Glomerular visceral epithelial cell (primary cell): ENCODE measurements around the gene ARID4A.
A peak's percentile ranks its signal among the peaks of the same experiment; 100 is the strongest.
"Not testable (repeated sequence)": the region's sequence is repeated elsewhere in the genome, so short reads cannot be mapped to it uniquely, and the experiment has no call there.

Experiments used
- DNase-seq: peaks from one replicate; pipeline ENCODE4 v3.0.0-alpha.2; 2016; ENCODE audit errors: extremely low spot score

Gene ARID4A

GRCh38 chr14:58298477-58299400 lies at the start of gene ARID4A:
TSS of gene ARID4A (plus strand) at chr14:58298555. CDS start at chr14:58299855, 1,300 bp downstream.
- DNase-seq = peak; percentile 21

GRCh38 chr14:58249611-58250010 lies 48.7 kb upstream of the ARID4A start:
- DNase-seq = no peak

- no peak for DNase-seq
Observed at GRCh38 chr14:58258156-58258555, 40.2 kb upstream of the ARID4A start.

- DNase-seq = not testable (repeated sequence)
Observed at GRCh38 chr14:58262005-58262404, 36.4 kb upstream of the ARID4A start.

- DNase-seq = no peak
Observed at GRCh38 chr14:58265401-58265800, 33.0 kb upstream of the ARID4A start.

- DNase-seq = no peak
Observed at GRCh38 chr14:58270628-58271027, 27.7 kb upstream of the ARID4A start.

- DNase-seq = peak; percentile 21
Observed at GRCh38 chr14:58272588-58273372, 25.6 kb upstream of the ARID4A start.

GRCh38 chr14:58274881-58275280 lies 23.5 kb upstream of the ARID4A start:
- DNase-seq = no peak

- DNase-seq = no peak
Observed at GRCh38 chr14:58275527-58276190, 22.7 kb upstream of the ARID4A start.

GRCh38 chr14:58276208-58276607 lies 22.1 kb upstream of the ARID4A start:
- no peak for DNase-seq

GRCh38 chr14:58278177-58278576 lies 20.2 kb upstream of the ARID4A start:
- DNase-seq = no peak

GRCh38 chr14:58280954-58281787 lies 17.2 kb upstream of the ARID4A start:
- DNase-seq = peak; percentile 97

GRCh38 chr14:58281969-58282368 lies 16.4 kb upstream of the ARID4A start:
- peak; percentile 83 for DNase-seq

- no peak for DNase-seq
Observed at GRCh38 chr14:58282925-58283593, 15.3 kb upstream of the ARID4A start.

GRCh38 chr14:58283730-58284129 lies 14.6 kb upstream of the ARID4A start:
- DNase-seq = no peak

- no peak for DNase-seq
Observed at GRCh38 chr14:58285132-58285531, 13.2 kb upstream of the ARID4A start.

GRCh38 chr14:58287607-58288042 lies 10.7 kb upstream of the ARID4A start:
- DNase-seq = no peak

GRCh38 chr14:58288106-58288792 lies 10.1 kb upstream of the ARID4A start:
- no peak for DNase-seq

GRCh38 chr14:58291646-58292045 lies 6.7 kb upstream of the ARID4A start:
- no peak for DNase-seq

- no peak for DNase-seq
Observed at GRCh38 chr14:58292187-58292586, 6.2 kb upstream of the ARID4A start.
